ENCODE data around the gene FGL2. TPM values are rescaled to one million over a fixed set of nuclear protein-coding genes. Genes with fewer than 3 reads are reported as not detected.
A peak's percentile ranks its signal among the peaks of the same experiment; 100 is the strongest.

Gene FGL2
- total and polyA plus RNA-seq, 2 of the 4 experiments (the other 2 are of a cell fraction), result 0.32 to 1.3 TPM

- H3K4ac ChIP-seq (ENCODE audit: low read depth, low read length), result peak overlapping the region; percentile 81
- peaks cover 12% of the 10 kb centered on the region for H3K4me1 ChIP-seq (ENCODE audit: control insufficient read depth, insufficient read depth, low read length)
- H3K56ac ChIP-seq (ENCODE audit: extremely low read depth, insufficient read depth, low read length), result no peak overlapping the region
- BruUV-seq (replicated peaks), result no TSS peak
- no peak overlapping the region for H2AFZ ChIP-seq (replicated peaks; ENCODE audit: low read length, poor library complexity)
- no CpG with 5 or more reads among the region's 6 CpGs for WGBS, 2 experiments (ENCODE audit: extremely low coverage in 2 of 2, insufficient read length in 1 of 2)
- 0 out of 2 replicates have a peak overlapping the region, but pooled peaks have one; percentile 57 for H3K14ac ChIP-seq (replicated peaks; ENCODE audit: low read depth, low read length)
- peak overlapping the region; percentile 9; the same call in 1 of the 2 replicates for H3K18ac ChIP-seq (ENCODE audit: low read depth, low read length)
- H3K23ac ChIP-seq (ENCODE audit: low read depth, low read length), result no peak overlapping the region
- peak; percentile 51 for DNase-seq
- H2BK20ac ChIP-seq (ENCODE audit: low read depth, low read length), result peak overlapping the region; percentile 26; the same call in 1 of the 2 replicates
- no peaks in the 10 kb centered on the region for H4K20me1 ChIP-seq (ENCODE audit: insufficient read depth, low read length)
- H4K91ac ChIP-seq (ENCODE audit: insufficient read depth, low read depth, low read length), result 0 out of 2 replicates have a peak overlapping the region, but pooled peaks have one; percentile 38
- intact Hi-C loops (cut with micrococcal nuclease) (no loop called here), dilution Hi-C loops (cut with HindIII; ENCODE audit: low sequenced_read_pairs, unreplicated experiment) (no loop called here), in situ Hi-C loops (cut with MboI; ENCODE audit: low sequenced_read_pairs) (loop anchor here (10.0 kb wide), 1 partner anchor 120 kb away; the partner anchor contains the start of gene CCDC146)
- H3K9me1 ChIP-seq (ENCODE audit: insufficient read depth, low read length), result peaks cover 11% of the 10 kb centered on the region
- H2BK15ac ChIP-seq (ENCODE audit: low read depth, low read length), result peak overlapping the region; percentile 86; the same call in 1 of the 3 replicates
- peak overlapping the region; percentile 29 for H2BK5ac ChIP-seq (ENCODE audit: low read depth, low read length, poor library complexity, severe bottlenecking)
- no peak overlapping the region for H3K4me3 ChIP-seq (ENCODE audit: insufficient read depth, low read depth, low read length)
- H3K4me2 ChIP-seq (ENCODE audit: low read depth, low read length), result no peak overlapping the region
- no peak overlapping the region for H3K9ac ChIP-seq (ENCODE audit: low read depth, low read length)
- no peaks in the 10 kb centered on the region for H3K36me3 ChIP-seq (ENCODE audit: control insufficient read depth, insufficient read depth, low read length)
- ChIA-PET POLR2A (ENCODE audit: unreplicated experiment) (interaction anchor here (0.6 kb wide), 1 partner anchor 84 kb away, joined by 10 read pairs; no protein-coding TSS in a partner anchor), CTCF (no interaction called here)
- H2BK120ac ChIP-seq (ENCODE audit: low read depth, low read length), result peak overlapping the region; percentile 59; the same call in 1 of the 2 replicates
- H2AK5ac ChIP-seq (ENCODE audit: low read depth, low read length), result peak overlapping the region; percentile 22; the same call in 1 of the 2 replicates
- H3K79me1 ChIP-seq (ENCODE audit: low read depth in 1 of 2, low read length in 2 of 2), result no peaks in the 10 kb centered on the region
- H2AK9ac ChIP-seq (replicated peaks; ENCODE audit: low read depth, low read length, poor library complexity), result no peak overlapping the region
- H3K9me3 ChIP-seq (ENCODE audit: control insufficient read depth, insufficient read depth, low read length), result no peaks in the 10 kb centered on the region
- no peaks in the 10 kb centered on the region for H3K27me3 ChIP-seq (ENCODE audit: control insufficient read depth, insufficient read depth, low read length)
- H4K5ac ChIP-seq (ENCODE audit: low read depth, low read length), result no peak overlapping the region; the same call in 1 of the 2 replicates
- no peak overlapping the region for H3K27ac ChIP-seq (ENCODE audit: insufficient read depth, low read length)
- H4K8ac ChIP-seq (ENCODE audit: low read depth in 2 of 2, low read length in 2 of 2), result peak overlapping the region in 1 of 2 experiments; percentile 56; a peak in 1 of 4 replicates
- peak; percentile 51; the same call in 1 of the 2 replicates for ATAC-seq (ENCODE audit: low read depth)
- TF ChIP-seq MXI1 (IDR thresholded peaks at IDR 0.05; ENCODE audit: borderline replicate concordance, low read depth, low read length) (no peak), RAD21 (IDR thresholded peaks at IDR 0.05; ENCODE audit: low read length) (no peak), CEBPB (IDR thresholded peaks at IDR 0.05; ENCODE audit: low read depth, low read length) (no peak), CTCF (conservative IDR thresholded peaks at IDR 0.05; ENCODE audit: low read depth, low read length) (no peak), USF2 (IDR thresholded peaks at IDR 0.05; ENCODE audit: low read depth, low read length) (no peak), SMC3 (IDR thresholded peaks at IDR 0.05; ENCODE audit: low read depth, low read length) (no peak), BHLHE40 (IDR thresholded peaks at IDR 0.05; ENCODE audit: low read depth, low read length) (no peak), CHD1 (IDR thresholded peaks at IDR 0.05; ENCODE audit: low read depth, low read length) (no peak), ELK1 (IDR thresholded peaks at IDR 0.05; ENCODE audit: borderline replicate concordance, low read depth, low read length) (no peak), FOS (IDR thresholded peaks at IDR 0.05; ENCODE audit: low read depth, low read length) (no peak), MAZ (IDR thresholded peaks at IDR 0.05; ENCODE audit: borderline replicate concordance, low read depth, low read length) (no peak), MAFK (IDR thresholded peaks at IDR 0.05; ENCODE audit: low read depth, low read length) (no peak), RCOR1 (IDR thresholded peaks at IDR 0.05; ENCODE audit: insufficient replicate concordance, low read length) (no peak), POLR2A (IDR thresholded peaks at IDR 0.05; ENCODE audit: low read depth, low read length) (no peak)
Observed at GRCh38 chr7:77244222-77244934, 44.8 kb upstream of the FGL2 start.

Data from IMR-90 (cell line).